Measurements from ENCODE around the gene JPH2.
"Not testable (repeated sequence)": the region's sequence is repeated elsewhere in the genome, so short reads cannot be mapped to it uniquely, and the experiment has no call there.

JPH2 gene

DNA sequence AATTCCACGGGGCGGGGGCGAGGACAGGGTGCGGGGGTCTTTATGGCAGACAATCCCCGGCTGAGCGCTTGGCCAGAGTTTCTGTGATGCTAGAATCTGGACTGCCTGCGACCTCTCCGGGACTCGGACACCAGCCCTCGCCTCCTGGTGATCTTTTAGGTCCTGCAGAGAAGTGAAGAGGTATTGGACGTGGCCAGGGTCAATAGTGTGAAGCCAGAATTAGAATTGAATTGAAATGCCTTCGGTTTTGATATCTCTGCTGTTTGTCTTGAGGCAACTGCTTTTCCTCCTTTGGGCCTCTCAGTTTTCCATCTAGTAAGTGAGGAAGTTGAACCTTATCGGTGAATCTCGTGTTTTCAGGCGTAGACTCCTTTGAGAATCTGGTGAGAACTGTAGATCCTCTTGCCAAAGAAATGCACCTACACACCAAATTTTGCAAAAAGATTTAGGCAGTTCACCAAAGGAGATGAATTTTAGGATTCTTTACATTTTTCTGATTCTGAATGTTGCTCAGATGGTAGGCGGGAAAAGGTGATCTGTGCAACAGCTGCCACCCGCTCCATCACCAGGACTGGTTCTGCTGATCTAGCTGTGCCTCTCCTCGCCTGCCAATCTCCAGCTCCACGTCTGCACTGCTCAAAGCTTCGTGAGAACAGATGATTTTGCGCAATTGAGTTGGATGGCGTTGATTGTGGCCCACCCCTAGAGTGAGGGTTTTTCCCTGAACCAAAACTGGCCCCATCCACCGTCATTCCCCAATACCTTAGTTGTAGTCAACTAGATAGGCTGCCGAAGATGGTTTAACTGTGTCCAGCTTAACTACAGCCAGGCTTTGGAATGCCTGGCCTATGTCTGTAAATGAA, 24.4 kb upstream of the JPH2 start:
- FAIRE-seq: no peak

DNA sequence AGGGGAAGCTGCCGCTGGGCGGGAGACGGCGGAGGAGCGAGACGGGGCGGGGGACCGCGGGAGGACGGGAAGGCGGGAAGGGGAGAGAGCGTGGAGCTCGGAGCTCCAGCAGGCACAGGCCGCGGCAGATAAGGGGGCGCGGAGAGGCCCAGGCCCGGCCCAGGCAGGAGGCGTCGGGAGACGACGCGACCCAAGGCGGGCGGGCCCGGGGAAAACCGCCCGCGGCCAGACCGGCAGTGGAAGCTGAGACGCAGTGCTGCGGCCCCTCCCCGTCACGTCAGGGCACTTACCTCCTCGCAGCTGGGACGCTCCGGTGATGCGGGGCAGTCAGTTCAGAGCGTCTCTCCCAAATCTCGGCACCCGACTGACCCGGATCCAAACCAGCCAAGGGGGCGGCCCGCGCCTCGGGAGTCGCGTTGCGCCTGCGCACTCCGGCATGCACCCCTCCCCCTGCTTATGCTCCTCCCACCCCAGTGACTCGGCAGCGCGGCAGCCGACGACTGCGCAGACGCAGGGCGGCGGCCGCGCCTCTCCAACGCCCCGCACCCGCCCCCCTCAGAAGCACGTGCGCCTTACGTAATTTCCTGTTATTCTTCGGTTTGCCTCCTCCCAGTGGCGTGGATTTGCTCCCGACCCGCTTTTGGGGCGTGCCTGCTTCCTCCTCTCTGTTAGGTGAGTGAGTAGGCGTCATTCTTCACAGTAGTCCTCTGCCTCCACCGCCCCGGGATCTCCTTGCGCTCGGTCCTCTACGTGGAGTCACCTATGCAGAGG, 23.6 kb upstream of the JPH2 start, which contains the start of gene OSER1:
TSS of gene OSER1 (minus strand) at position 366 of the 771 bp plus-strand sequence. CDS start 3,814 bp downstream, outside the sequence.
- FAIRE-seq: peak; percentile 55

DNA sequence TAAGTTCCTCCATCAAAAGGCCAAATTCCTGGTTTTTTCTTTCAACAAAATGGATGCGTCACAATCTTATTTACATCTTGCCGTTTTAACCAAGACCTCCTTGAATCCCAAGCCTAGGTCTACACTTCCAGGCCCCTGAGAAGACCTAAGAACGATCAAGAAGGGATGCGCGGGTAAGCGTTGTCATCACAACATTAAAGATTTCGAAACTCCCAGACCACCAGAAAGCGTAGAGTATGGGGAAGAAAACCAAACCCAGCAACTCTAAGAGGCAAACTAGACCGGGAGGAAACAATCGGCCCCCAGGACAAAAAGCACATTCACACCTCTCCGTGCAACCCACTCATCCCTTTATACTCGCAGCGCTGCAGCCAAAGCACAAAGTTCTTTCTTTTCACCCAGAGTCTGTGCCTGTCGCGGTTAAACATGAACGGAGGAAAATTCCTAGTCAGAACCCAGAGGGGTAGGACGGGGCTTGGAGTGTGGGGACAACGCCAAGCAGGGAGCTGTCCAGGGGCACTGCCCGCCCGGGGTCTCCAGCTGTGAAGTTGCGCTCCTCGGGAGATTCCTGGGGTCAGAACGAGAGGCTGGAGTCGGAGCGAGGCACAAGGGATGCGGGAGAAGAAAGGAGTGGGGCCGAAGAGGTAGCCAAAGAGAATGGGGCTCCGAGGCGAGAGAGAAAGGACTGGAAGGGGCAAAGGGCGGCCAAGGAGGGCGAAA, 22.9 kb upstream of the JPH2 start:
- no peak for FAIRE-seq

DNA sequence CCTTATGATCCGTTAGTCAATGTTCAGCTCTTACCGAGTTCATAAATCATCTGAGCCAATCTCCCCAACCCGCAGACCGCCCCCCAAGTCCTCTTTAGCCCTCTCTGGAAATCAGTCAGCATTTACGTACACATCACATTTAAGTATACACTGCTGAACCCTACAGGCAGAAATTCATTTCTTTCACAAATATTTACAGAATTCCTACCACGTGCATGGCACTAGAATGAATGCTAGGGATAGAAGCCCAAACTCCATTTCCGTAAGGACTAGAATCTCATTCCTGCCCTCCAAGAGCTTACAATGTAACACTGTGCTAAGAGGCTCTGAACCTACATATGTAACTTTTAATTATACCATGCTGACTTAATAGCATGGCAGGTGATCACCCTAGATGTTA, 21.8 kb upstream of the JPH2 start:
- no peak for FAIRE-seq

DNA sequence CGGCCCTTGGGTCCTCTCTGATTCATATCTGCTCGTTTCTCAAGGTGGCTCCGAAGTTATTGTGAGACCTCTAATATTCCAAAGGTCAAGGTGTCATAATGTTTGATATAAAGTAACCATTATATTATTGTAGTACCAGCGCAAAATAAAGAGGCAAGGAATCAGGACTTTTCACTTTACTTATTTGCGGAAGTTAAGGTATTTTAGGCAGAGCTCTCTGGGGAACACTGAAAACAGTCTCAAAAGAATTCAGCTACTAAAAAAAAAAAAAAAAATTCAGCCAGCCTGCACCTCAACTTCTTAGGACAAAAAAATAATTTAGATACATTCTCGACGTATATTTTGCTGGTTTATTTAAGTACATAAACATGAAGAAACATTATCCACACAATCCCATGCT, 21.2 kb upstream of the JPH2 start:
- FAIRE-seq: no peak

DNA sequence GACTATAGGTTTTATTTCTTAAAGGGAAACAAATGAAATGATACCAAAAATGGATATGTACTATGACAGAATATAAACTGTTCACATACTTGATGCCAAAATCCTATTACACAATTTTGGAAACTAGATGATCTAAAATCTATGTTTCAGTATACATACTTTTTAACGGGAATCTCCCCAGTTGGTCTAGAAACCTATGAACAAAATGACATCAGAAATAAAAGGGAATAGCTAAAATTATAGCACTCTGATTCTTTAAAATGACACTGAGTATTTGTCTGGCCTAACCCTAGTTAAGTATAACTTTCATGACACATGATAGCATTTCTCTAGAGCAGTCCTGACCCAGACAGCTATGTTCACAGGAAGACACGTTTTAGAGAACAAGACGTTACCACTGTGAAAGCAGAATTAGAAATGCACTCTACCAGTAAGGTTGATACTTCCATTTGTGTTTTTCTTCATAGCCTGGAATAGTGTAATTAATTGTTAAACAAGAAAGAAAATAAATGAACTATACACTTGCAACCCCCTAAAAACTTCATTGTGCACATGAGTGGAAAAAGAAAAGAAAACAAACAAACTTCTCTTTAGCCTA, 20.2 kb upstream of the JPH2 start:
- FAIRE-seq: no peak

DNA sequence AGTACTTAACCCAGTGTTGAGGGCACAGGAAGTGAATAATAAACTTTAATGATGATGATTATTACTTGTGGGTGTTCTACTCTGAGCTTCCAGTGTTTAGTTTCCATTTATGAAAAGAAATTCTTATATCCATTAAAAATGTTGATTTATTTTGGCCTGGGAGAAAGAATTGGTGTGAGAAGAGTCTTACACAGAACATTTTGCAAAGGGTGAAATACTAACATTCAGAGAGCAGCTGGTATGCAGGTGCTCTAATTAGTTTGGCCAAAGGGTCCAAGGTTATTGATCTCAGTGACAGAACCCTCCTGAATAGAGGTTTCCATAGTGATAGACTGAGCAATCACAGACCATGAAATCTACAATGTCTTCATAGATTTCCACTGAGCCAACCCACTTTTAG, 19.1 kb upstream of the JPH2 start:
- no peak for FAIRE-seq

DNA sequence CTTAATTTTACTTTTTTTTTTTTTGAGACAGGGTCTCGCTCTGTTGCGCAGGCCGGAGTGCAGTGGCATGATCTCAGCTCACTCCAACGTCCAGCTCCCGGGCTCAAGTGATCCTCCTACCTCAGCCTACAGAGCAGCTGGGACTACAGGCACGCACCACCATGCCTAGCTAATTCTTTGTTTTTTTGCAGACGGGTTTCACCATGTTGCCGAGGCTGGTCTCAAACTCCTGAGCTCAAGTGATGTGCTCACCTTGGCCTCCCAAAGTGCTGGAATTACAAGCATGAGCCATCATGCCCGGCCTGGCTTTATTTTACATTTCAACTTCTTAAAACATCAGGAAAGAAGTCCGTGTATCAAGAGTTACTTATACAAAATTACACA, 17.8 kb upstream of the JPH2 start:
- FAIRE-seq: no peak

DNA sequence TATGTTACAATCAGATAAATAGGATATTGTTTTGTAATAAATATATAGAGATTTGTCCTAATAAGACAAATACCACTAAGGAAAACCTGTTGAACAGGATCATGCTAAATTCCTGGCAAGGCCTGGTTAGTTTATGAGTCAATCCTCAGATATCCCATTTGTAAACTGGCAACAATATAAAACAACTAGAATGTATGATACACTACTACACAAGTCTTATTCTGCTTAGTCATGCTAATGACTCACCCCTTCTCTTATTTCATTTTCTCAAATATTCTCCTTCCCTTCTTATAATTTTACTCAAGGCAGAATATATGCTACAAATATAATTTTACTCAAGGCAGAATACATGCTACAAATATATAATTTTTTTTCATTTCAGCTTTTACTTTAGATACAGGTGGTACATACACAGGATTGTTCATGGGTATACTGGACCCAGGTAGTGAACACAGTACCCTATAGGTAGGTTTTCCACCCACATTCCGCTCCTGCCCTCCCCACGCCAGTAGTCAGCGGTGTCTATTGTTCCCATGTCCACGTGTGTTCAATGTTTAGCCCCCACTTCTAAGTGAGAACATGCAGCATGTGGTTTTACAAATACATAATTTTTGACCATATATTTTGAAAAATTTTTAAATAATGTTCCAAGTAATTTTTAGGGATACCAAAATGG, 17.3 kb upstream of the JPH2 start:
- peak; percentile 43 for FAIRE-seq

DNA sequence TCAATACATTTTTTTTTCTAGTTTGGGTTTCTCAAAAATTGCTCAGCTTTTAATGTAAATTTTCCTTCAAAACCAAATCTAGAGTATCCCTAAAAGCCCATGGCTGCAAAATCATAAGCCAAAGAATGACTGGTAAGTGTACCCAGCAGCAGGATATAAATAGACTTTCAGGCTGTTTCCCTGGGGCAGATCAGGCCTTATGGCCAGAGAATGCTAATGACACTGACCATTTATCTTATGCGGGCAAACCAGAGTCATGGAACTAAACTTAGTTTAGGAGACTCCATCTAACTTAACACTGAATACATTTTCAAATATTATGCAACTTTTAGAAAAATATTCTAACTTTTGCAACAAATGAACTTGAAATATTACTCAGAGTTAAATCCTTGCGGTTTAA, 16.2 kb upstream of the JPH2 start:
- FAIRE-seq: no peak

DNA sequence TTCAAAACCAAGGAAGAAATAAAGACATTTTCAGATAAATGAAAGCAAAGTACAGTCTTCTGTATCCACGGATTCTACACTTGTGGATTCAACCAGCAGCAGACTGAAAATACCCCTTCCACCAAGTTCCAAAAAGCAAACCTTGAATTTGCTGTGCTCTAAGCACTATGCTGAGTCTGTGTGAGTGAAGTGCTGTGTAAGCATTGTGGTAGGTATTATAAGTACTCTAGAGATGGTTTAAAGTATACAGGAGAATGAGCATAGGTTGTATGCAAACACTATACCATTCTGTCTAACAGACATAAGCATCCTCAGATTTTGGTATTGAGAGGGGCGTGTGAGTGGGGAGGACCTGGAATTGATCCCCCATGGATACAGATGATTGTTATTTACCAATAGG, 14.0 kb upstream of the JPH2 start:
- FAIRE-seq: no peak

DNA sequence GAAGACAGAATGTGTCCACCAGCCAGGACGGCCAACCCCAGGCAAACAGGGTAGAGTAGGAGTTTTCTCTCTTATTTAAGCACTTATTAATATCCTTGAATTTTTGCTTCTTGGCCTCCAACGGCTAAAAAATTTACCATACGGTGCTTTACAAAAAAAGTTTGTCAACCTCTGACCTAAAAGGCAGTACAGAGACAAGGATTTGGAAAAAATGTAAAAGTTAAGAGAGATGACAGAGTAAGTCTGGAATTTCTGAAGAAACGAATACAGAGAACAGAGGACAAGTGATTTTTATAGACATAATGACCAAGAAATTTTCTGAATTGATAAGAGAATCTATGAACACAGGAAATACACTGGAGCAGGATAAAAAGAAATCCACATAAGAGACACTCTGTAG, 13.4 kb upstream of the JPH2 start:
- FAIRE-seq: no peak

DNA sequence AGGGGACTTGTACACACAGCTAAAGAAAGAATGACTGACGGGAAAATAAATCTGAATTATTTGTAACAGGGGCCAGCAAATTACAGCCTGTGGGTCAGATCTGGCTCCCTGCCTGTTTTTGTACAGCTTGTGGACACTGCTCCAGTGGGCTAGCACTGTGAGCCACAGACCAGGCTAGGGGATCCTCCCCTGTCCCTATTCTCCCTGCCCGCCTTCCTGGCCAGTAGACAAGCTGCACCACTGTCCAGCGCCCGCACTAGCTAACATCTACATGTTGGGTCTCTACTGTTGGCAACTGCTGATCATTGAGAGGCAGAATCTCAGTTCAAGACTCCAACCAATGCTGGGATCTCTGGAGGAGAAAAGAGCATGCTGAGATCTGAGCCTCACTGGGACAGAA, 12.9 kb upstream of the JPH2 start:
- no peak for FAIRE-seq

DNA sequence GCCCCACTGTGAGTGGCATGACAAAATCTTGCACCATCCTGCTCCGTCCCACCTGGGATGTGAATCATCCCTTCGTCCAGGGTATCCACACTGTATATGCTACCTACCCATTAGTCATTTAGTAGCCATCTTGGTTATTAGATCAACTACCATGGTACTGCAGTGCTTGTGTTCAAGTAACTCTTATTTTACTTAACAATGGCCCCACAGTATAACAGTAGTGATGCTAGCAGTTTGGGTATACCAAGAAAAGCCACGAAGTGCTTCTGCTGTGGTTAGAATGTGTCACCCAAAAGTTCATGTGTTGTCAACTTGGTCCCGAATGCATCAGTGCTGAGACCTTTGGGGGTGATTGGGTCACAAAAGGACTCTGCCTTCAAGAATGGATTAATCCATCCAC, 11.9 kb upstream of the JPH2 start:
- no peak for FAIRE-seq

DNA sequence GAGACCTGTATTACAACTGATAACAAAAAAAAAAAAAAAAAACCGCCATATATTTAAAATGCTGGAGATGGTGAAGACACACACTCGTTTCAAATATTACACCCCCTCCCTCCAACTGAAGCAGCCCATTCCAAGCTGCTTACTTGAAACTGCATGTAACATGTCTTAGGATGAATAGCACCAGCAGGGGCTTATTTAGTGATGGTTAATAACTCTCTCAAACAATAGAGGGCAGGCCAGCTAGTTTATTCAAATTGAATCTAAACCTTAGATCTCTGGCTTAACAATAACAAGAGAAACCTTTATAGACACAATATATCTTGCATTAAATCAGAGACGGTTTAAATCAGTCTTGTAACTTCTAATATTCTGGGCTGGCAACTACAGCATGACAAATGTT, 9.3 kb upstream of the JPH2 start:
- FAIRE-seq: no peak

DNA sequence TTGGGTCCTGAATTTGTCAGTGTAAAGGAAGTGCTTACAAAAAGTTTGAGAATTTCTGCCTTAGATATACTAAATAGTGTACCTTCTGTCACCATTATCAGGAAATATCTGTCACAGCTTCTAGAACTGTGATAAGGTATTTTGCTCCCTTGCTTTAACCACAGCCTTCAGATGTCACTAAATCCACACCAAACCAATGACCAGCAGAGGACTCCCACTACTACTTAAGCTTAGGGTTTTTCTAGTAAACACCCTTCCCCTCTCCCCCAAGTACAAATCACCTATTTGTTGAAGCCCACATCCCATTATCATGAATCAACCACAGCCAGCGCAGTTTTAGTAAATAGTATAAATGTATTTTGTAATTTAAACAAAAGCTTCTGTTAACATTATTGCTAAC, 8.6 kb upstream of the JPH2 start:
- FAIRE-seq: no peak

DNA sequence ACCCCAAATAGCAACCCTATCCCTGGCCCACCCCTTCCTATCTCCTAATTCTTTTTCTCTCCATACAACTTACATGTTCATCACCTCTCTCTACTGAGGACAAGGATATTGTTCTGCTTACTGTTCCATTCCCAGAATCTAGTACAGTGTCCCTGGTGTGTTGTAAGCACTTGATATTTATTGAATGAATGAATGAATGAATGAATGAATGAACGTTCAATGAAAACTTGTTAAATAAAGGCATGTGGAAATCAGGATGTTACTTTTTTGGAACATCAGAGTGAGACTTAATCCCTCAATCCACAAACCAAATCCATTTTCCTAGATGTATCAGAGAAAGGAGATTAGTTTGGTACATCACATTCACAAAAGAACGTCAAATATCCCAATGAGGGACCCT, 6.8 kb upstream of the JPH2 start:
- no peak for FAIRE-seq

DNA sequence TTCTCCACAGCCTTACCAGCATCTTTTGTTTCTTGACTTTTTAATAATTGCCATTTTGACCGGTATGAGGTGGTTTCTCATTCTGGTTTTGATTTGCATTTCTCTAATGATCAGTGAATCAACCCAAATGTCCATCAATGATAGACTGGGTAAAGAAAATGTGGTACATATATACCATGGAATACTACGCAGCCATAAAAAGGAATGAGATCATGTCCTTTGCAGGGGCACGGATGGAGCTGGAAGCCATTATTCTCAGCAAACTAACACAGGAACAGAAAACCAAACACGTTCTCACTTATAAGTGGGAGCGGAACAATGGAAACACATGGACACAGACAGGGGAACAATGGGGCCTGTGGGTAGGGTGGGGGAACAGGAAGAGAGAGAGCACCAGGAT, 4.7 kb upstream of the JPH2 start:
- not testable (repeated sequence) for FAIRE-seq

DNA sequence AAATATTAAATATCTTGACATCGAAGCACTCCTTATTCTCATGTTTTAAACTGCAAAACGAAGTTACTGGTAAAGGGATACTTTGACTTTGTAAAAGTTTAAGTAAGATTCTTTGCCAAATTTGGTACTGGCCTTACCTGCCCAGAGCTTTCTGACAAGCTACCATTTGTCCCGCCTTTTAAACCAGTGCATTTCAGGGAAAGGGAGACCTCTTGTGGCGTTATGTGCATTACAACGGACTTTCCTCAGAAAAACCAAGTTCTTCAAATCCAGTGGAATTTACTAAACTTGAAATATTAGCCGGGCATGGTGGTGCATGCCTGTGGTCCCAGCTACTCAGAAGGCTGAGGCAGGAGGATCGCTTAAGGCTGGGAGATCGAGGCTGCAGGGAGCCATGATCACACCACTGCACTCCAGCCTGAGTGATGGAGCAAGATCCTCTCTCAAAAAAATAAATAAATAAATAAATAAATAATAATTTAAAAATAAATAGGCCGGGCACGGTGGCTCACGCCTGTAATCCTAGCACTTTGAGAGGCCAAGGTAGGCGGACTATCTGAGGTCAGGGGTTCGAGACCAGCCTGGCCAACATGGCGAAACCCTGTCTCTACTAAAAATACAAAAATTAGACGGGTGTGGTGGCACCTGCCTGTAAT, 3.3 kb upstream of the JPH2 start:
- FAIRE-seq: peak; percentile 6

DNA sequence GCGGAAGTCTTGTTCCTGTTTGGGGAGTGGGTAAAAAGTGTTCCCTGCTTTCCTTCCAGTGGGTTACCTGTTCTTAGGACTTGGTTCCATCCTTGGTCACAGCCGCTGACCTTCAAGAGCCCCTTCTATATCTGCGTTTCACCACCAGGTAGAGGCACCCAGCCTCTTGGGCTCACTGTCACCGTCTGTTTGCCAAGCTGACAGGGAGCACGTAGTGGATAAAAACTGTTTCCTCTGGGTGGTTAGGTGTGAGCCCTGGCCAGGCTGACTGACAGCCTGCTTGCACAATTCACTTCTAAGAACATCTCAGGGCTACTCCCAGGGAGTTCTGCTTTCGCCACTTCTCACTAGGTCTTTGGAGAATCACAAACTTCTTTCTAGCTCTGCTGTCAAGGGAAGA, 1.8 kb upstream of the JPH2 start:
- no peak for FAIRE-seq

DNA sequence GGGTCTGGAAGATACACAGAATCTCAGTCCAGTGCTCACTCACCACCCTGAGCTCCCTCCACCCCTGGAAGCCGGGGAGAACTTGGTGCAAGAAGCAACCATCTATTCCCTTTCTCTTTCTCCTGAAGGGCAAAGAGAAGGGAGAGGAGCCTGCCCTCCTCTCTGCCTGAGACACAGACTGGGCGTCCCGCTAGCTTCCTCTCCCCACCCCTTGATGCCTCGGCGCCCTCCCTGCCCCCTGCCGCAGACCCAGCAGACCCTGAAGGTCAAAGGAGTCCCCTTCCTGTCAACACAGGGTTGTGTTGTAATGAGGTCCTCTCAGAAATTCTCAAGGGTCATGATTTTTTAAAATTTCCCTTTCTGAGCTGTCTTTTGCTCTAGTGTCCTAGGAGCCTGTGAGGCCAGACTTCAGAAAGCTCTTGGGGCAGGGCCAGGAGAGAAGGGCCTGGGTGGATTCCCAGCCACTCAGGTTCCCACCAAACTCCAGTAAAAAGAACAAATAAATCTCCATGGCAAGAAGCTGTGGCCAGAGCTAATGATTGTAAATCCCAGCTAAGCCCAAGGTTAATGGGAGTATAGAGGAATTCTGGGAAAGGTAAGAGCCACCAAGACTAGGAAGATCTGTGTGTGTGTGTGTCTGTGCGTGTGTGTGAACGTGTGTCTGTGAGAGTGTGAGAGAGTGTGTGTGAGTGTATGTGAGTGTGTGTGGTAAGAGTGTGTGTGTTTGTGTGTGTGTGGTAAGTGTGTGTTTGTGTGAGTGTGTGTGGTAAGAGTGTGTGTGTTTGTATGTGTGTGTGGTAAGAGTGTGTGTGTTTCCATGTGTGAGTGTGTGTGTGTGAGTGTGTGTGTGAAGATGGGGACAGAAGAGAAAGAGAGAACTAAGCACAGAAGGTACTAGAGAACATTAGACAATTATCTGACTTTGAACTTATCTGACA, 1.1 kb upstream of the JPH2 start:
- no peak for FAIRE-seq
